ENCODE results near the gene SAP30L. TPM values are rescaled to one million over a fixed set of nuclear protein-coding genes. Genes with fewer than 3 reads are reported as not detected.

The SAP30L gene
- total and polyA plus RNA-seq, 2 of the 4 experiments (the other 2 are of a cell fraction): 9.7 to 17.6 TPM

DNA sequence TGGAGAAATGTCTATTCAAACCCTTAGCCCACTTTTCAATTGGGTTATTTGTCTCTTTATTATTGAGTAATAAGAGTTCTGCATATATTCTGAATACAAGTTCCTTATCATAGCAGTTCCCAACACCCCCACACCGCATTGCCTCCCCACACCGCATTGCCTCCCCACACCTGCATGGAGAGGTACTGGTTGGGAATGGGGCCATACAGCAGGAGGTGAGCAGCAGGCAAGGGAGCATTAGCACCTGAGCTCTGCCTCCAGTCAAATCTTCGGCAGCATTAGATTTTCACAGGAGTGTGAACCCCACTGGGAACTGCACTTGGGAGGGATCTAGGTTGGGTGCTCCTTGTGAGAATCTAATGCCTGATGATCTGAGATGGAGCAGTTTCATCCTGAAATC lies 10.6 kb upstream of the SAP30L start:
- BruUV-seq (replicated peaks): no TSS peak
- H3K4me2 ChIP-seq (ENCODE audit: low read depth, low read length): no peak overlapping the region
- no peak overlapping the region for H2AFZ ChIP-seq (replicated peaks; ENCODE audit: low read length, poor library complexity)
- H2BK20ac ChIP-seq (ENCODE audit: low read depth, low read length): no peak overlapping the region
- peaks cover 15% of the 10 kb centered on the region for H3K36me3 ChIP-seq (ENCODE audit: control insufficient read depth, insufficient read depth, low read length)
- no peak overlapping the region for H3K56ac ChIP-seq (ENCODE audit: extremely low read depth, insufficient read depth, low read length)
- no peak overlapping the region for H4K91ac ChIP-seq (ENCODE audit: insufficient read depth, low read depth, low read length)
- H3K9me1 ChIP-seq (ENCODE audit: insufficient read depth, low read length): no peaks in the 10 kb centered on the region; the same call in 1 of the 2 replicates
- DNase-seq (no peak), ATAC-seq (ENCODE audit: low read depth) (no peak)
- H4K8ac ChIP-seq (ENCODE audit: low read depth in 2 of 2, low read length in 2 of 2): no peak overlapping the region
- H2AK9ac ChIP-seq (replicated peaks; ENCODE audit: low read depth, low read length, poor library complexity): no peak overlapping the region
- ChIA-PET CTCF (no interaction called here), POLR2A (ENCODE audit: unreplicated experiment) (no interaction called here)
- no peak overlapping the region for H3K23ac ChIP-seq (ENCODE audit: low read depth, low read length)
- H3K4me1 ChIP-seq (ENCODE audit: control insufficient read depth, insufficient read depth, low read length): no peaks in the 10 kb centered on the region
- H4K20me1 ChIP-seq (ENCODE audit: insufficient read depth, low read length): no peaks in the 10 kb centered on the region
- H3K14ac ChIP-seq (replicated peaks; ENCODE audit: low read depth, low read length): no peak overlapping the region
- no peaks in the 10 kb centered on the region for H3K9me3 ChIP-seq (ENCODE audit: control insufficient read depth, insufficient read depth, low read length)
- WGBS, 2 experiments (ENCODE audit: extremely low coverage in 2 of 2, insufficient read length in 1 of 2): no CpG with 5 or more reads among the region's 3 CpGs
- H3K4ac ChIP-seq (ENCODE audit: low read depth, low read length): no peak overlapping the region
- H3K18ac ChIP-seq (ENCODE audit: low read depth, low read length): no peak overlapping the region
- H2BK5ac ChIP-seq (ENCODE audit: low read depth, low read length, poor library complexity, severe bottlenecking): no peak overlapping the region
- H3K4me3 ChIP-seq (ENCODE audit: insufficient read depth, low read depth, low read length): no peak overlapping the region
- H3K9ac ChIP-seq (ENCODE audit: low read depth, low read length): no peak overlapping the region
- no peak overlapping the region for H2BK15ac ChIP-seq (ENCODE audit: low read depth, low read length)
- dilution Hi-C loops (cut with HindIII; ENCODE audit: low sequenced_read_pairs, unreplicated experiment) (no loop called here), intact Hi-C loops (cut with micrococcal nuclease) (no loop called here), in situ Hi-C loops (cut with MboI; ENCODE audit: low sequenced_read_pairs) (no loop called here)
- no peaks in the 10 kb centered on the region for H3K27me3 ChIP-seq (ENCODE audit: control insufficient read depth, insufficient read depth, low read length)
- no peak overlapping the region for H4K5ac ChIP-seq (ENCODE audit: low read depth, low read length)
- TF ChIP-seq BHLHE40 (IDR thresholded peaks at IDR 0.05; ENCODE audit: low read depth, low read length) (no peak), NFE2L2 (IDR thresholded peaks at IDR 0.05; ENCODE audit: low read depth, low read length) (no peak), SMC3 (IDR thresholded peaks at IDR 0.05; ENCODE audit: low read depth, low read length) (no peak), FOS (IDR thresholded peaks at IDR 0.05; ENCODE audit: low read depth, low read length) (no peak), RFX5 (IDR thresholded peaks at IDR 0.05; ENCODE audit: low read depth, low read length) (no peak), MAZ (IDR thresholded peaks at IDR 0.05; ENCODE audit: borderline replicate concordance, low read depth, low read length) (no peak), CHD1 (IDR thresholded peaks at IDR 0.05; ENCODE audit: low read depth, low read length) (no peak)
- no peaks in the 10 kb centered on the region for H3K79me1 ChIP-seq (ENCODE audit: low read depth in 1 of 2, low read length in 2 of 2)
- no peak overlapping the region for H2AK5ac ChIP-seq (ENCODE audit: low read depth, low read length)
- no peak overlapping the region for H2BK120ac ChIP-seq (ENCODE audit: low read depth, low read length)
- H3K27ac ChIP-seq (ENCODE audit: insufficient read depth, low read length): no peak overlapping the region

Measured in IMR-90 (cell line).